DND-41 (cell line): ENCODE results near the gene CFAP299.

Experiments used
- EZH2 ChIP-seq: IDR thresholded peaks from 3 replicates; pipeline ENCODE4 v1.6.1; 2012; ENCODE audit warnings: borderline replicate concordance, low read depth, mild to moderate bottlenecking, moderate library complexity, low read length, inconsistent platforms; ENCODE audit not compliant: severe bottlenecking
- TF ChIP-seq, protein P1 (sequence below): IDR thresholded peaks from 2 replicates; pipeline ENCODE4 v1.5.1; 2012; ENCODE audit warnings: borderline replicate concordance, low read length, moderate library complexity, mild to moderate bottlenecking; ENCODE audit not compliant: poor library complexity, severe bottlenecking; ENCODE audit errors: extremely low read depth

DNA sequence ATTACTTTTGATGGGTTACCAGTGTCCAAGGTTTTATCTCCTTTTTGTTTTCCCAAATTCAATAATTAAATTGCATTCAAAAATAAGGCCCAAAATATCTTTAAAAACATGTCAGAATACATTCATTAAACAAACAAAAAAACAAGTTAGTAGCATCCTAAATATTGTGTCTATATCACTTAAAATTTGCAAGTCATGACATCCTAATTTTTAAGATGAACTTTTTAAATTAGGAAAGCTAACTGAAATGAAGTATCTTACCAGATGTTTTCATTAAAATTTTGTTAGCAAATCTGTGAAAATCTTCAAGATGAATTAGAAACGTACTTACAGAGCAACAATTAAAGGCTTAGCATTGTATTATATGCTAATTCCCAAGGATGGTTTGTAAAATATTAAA lies 962 bp upstream of the CFAP299 start:
- TF ChIP-seq, protein P1, sequence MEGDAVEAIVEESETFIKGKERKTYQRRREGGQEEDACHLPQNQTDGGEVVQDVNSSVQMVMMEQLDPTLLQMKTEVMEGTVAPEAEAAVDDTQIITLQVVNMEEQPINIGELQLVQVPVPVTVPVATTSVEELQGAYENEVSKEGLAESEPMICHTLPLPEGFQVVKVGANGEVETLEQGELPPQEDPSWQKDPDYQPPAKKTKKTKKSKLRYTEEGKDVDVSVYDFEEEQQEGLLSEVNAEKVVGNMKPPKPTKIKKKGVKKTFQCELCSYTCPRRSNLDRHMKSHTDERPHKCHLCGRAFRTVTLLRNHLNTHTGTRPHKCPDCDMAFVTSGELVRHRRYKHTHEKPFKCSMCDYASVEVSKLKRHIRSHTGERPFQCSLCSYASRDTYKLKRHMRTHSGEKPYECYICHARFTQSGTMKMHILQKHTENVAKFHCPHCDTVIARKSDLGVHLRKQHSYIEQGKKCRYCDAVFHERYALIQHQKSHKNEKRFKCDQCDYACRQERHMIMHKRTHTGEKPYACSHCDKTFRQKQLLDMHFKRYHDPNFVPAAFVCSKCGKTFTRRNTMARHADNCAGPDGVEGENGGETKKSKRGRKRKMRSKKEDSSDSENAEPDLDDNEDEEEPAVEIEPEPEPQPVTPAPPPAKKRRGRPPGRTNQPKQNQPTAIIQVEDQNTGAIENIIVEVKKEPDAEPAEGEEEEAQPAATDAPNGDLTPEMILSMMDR = no peak
- no peak for TF ChIP-seq EZH2
